GM12891 (cell line): ENCODE results near the gene KRTAP10-9.
"Not testable (repeated sequence)": the region's sequence is repeated elsewhere in the genome, so short reads cannot be mapped to it uniquely, and the experiment has no call there.

ENCODE experiments used
- DNase-seq: peaks from one replicate; pipeline ENCODE4 v3.0.0; 2011; ENCODE audit warnings: low spot score; ENCODE audit not compliant: insufficient read length
- FAIRE-seq: peaks from 2 replicates; lab custom pipeline; 2011; peaks lifted over from hg19 to GRCh38; lab: Jason Lieb, UNC
- PAX5 ChIP-seq: IDR thresholded peaks from 2 replicates; pipeline ENCODE4 v1.6.1; 2011; ENCODE audit warnings: low read length, moderate library complexity, mild to moderate bottlenecking; ENCODE audit not compliant: insufficient read depth, severe bottlenecking
- POLR2A ChIP-seq: IDR thresholded peaks from 2 replicates; pipeline ENCODE4 v1.6.1; 2011; ENCODE audit warnings: low read depth, low read length, control low read depth
- POLR2AphosphoS5 ChIP-seq: IDR thresholded peaks from 2 replicates; pipeline ENCODE4 v1.6.1; 2011; ENCODE audit warnings: low read depth, low read length, control low read depth
- POU2F2 ChIP-seq: IDR thresholded peaks from 2 replicates; pipeline ENCODE4 v1.6.1; 2011; ENCODE audit warnings: low read depth, mild to moderate bottlenecking, control low read depth, low read length, moderate library complexity
- SPI1 ChIP-seq: IDR thresholded peaks from 2 replicates; pipeline ENCODE4 v1.6.1; 2011; ENCODE audit warnings: low read depth, low read length, control low read depth
- TAF1 ChIP-seq: IDR thresholded peaks from 2 replicates; pipeline ENCODE4 v1.6.1; 2011; ENCODE audit warnings: low read depth, low read length, control low read depth

The KRTAP10-9 gene

DNA sequence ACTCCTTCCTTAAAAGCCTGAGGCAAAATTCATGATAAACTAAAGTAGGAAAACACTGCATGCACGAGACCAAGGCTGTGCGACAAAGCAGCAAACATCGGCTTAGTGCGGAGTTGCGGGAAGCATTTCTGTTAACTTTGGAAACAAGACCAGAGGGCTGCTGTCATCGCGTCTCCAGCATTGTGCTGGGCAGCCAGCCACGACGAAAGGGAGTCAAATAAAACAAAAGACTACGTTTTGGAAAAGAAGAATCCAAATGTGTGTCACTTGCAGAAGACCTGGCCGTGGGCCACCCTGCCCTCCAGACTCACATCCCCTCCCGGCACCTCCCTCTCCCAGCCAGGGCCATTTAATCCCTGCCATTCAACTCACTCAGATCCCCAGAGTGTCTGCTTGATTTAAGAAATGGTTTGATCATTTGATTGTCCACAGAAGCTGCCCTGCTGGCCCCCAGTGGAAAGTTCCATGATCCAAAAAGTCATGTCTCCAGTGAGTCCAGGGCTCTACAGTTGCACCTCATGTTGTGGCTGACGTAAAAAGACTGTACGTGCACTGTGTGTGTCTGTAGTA, 16.9 kb downstream of the KRTAP10-9 start:
- DNase-seq (no peak), FAIRE-seq (no peak)
- TF ChIP-seq POLR2AphosphoS5 (no peak), SPI1 (no peak), TAF1 (no peak), PAX5 (no peak), POU2F2 (no peak), POLR2A (no peak)

DNA sequence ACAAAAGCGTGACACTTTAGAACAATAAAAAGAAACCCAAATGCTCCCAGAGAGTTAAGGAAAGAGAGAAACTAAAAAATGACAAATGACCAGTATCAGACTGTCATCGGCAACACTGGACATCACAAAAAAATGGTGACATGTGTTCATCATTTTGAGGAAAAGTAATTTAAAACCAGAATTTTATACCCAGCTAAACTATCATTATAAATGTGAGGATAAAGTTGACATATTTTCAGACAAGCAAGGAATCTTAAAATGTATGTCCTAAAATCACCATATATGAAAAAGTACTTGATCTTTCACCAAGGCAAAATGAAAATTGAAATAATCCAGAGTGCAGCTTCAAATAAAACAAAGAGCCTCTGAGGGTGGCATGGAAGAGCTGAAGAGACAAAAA, 18.0 kb downstream of the KRTAP10-9 start:
- TF ChIP-seq POLR2AphosphoS5 (no peak), POLR2A (no peak), TAF1 (no peak), POU2F2 (no peak), SPI1 (no peak), PAX5 (no peak)
- FAIRE-seq, result no peak
- no peak for DNase-seq

DNA sequence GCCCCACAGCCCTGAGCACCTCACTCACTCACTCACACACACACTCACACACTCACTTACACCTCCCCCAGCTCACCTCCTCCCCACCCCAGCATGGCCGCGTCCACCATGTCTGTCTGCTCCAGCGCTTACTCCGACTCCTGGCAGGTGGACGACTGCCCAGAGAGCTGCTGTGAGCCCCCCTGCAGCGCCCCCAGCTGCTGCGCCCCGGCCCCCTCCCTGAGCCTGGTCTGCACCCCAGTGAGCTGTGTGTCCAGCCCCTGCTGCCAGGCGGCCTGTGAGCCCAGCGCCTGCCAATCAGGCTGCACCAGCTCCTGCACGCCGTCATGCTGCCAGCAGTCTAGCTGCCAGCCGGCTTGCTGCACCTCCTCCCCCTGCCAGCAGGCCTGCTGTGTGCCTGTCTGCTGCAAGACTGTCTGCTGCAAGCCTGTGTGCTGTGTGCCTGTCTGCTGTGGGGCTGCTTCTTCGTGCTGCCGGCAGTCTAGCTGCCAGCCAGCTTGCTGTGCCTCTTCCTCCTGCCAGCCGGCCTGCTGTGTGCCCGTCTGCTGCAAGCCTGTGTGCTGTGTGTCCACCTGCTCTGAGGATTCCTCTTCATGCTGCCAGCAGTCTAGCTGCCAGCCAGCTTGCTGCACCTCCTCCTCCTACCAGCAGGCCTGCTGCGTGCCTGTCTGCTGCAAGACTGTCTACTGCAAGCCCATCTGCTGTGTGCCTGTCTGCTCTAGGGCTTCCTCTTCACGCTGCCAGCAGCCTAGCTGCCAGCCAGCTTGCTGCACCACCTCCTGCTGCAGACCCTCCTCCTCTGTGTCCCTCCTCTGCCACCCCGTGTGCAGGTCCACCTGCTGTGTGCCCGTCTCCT, 19.7 kb downstream of the KRTAP10-9 start, which contains the start of gene KRTAP10-11:
TSS of gene KRTAP10-11 (plus strand) at position 49 of the 856 bp plus-strand sequence. CDS start at position 94, 45 bp downstream.
- DNase-seq, FAIRE-seq: not testable (repeated sequence)

DNA sequence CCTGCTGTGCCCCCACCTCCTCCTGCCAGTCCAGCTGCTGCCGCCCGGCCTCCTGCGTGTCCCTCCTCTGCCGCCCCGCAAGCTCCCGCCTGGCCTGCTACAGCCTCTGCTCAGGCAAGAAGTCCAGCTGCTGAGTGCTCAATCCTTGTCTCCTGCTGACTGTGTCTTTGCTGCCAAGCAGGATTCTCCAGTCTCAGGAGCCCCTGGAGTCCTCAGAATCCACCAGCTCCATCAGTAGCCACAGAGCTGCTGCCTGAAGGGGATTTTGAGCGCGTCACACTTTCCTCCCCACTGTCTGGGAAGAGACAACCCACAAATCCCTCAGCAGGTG, 20.3 kb downstream of the KRTAP10-9 start:
- FAIRE-seq (no peak), DNase-seq (no peak)
- TF ChIP-seq PAX5 (no peak), POLR2AphosphoS5 (no peak), POU2F2 (no peak), SPI1 (no peak), TAF1 (no peak), POLR2A (no peak)

DNA sequence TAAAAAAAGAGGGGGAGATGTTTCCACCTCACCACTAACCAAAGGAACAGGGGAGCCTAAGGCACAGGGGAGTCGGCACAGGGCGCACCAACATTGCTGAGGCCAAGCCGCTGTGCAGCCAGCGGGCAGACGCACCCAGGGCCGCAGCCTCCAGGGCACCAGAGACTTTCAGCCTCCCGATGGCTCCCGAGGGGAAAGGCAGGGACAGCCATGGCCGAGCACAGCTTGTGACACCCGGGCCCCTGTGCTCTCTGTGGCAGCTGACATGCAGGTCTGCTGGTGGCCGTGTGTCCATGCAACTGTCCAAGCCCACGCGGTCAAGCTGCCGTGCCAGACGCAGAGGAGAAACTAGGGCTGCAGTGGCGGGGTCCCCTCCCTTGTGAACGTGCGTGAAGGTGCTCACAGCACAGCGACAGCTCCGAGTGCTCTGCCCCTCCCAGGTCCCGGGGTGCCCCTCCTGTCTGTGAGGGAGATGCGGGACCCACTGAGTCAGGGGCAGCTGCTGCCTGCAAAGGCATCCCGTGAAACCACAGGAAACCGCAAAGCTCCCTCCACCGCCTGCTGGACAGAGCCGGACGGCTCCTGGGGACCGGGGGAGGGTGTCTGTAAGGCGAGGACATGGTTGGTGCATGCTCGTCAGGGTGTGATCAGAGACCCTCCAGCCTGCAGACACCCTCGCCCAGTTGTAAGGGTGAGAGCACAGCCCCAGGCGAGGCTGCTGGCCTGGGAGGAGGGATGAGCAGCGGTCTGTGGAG, 21.8 kb downstream of the KRTAP10-9 start:
- TF ChIP-seq TAF1, result no peak
- TF ChIP-seq SPI1, result no peak
- no peak for TF ChIP-seq PAX5
- FAIRE-seq (no peak), DNase-seq (no peak)

DNA sequence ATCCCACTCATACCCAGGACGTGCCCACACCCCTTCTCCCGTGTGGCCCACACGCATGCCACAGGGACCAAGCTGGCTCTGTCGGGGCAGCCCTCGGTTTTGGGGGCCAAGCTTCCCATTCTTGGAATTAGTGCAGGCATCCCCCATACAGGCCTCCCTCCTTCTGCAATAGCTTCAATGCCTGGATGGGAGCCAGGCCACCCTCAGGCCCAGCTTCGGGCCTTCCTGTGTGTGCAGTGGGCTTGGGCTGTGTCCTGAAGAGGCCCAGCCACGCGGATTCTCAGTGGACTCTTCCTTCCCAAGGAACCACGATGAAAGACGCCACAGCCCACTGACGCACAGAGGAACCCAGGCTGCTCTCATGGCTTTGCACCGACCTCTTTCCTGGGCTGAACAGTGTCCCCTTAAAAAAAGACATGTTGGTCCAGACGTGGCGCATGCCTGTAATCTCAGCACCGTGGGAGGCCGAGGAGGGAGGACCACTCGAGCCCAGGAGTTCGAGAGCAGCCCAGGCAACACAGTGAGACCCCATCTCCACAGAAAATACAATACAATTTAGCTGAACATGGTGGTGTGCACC, 22.7 kb downstream of the KRTAP10-9 start:
- FAIRE-seq (no peak), DNase-seq (no peak)
- TF ChIP-seq POLR2A, result no peak
- TF ChIP-seq PAX5, result no peak
- no peak for TF ChIP-seq TAF1
- no peak for TF ChIP-seq POLR2AphosphoS5
- TF ChIP-seq SPI1, result no peak
- no peak for TF ChIP-seq POU2F2

DNA sequence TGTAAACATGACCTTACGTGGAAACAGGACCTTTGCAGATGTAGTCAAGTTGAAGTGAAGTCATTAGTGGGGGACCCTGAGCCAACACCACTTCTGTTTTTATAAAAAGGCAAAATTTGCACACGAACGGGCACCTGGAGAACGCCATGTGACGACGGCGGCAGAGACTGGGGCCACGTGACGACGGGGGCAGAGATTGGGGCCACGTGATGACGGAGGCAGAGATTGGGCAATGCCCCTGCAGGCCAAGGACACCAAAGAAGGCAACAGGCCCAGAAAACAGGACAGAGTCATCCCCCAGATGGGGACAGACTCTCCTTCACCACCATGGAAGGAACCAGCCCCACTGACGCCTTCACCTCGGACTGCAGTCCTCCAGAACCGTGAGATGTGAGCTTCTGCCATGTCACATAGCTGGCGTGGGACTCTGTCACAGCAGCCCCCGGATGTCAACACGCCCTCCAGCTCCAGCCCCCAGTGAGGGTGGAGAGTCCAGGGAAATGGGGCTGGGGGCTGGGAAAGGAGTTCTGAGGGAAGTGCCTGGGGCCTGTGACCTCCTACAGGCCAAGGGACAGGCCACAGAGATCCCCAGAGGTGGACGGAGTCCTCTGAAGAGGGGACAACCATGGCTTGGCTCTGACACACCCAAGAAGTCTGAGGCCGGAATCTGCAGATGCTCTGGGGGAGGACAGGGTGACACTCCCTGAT, 23.5 kb downstream of the KRTAP10-9 start:
- DNase-seq (no peak), FAIRE-seq (no peak)
- TF ChIP-seq POLR2A, result no peak
- TF ChIP-seq SPI1, result no peak
- TF ChIP-seq POLR2AphosphoS5, result no peak
- no peak for TF ChIP-seq PAX5
- TF ChIP-seq POU2F2, result no peak
- no peak for TF ChIP-seq TAF1

DNA sequence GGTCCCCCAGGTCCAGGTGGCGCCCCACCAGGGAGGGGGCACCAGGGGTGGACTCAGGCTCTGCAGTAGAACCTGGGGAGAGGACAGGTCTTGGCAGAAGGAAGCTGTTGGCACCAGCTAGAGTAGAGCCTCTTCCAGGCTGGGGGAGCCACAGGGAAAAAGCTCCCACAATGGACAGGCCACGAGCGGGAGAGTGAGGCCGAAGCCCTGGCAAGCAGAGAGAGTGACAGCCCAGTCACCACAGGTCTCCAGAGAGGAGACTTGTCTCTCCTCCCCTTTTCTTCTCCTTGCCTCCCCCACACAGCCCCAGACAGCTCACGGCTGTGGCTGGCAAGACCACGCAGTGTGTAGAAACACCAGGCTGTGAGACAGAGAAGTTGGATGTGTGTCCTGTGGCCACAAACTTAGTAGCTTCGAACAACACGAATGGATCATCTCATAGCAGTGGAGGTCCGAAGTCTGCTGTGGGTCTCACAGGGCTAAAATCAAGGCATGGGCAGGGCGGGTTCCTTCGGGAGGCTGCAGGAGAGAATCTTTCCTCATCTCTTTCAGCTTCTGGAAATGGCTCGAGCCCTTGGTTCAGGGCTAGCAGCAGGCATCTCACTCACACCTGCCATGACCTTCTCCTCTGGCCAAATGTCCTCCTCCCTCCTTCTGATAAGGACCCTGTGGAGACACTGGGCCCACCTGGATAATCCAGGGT, 24.2 kb downstream of the KRTAP10-9 start:
- TF ChIP-seq TAF1 (no peak), PAX5 (no peak), SPI1 (no peak), POLR2AphosphoS5 (no peak), POU2F2 (no peak), POLR2A (no peak)
- DNase-seq, result no peak
- FAIRE-seq, result no peak

DNA sequence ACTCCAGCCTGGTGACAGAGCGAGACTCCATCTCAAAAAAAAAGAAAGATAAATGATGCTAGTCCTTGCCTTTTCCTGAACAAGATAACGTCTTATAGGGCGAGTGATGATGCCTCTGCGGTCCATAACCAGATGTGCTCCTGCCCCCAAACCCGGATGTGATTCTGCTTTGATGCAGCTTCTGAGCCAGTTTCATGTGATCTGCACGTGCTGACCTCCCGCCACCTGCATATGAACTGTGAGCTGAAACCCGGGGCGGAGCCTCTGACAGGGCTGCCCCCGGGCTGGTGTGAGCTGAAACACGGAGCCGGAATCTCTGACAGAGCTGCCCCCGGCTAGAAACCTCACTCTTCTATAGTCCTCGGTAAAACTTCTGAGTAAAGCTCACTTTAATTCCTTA, 26.2 kb downstream of the KRTAP10-9 start:
- FAIRE-seq (no peak), DNase-seq (no peak)
- TF ChIP-seq SPI1 (no peak), POU2F2 (no peak), POLR2A (no peak), POLR2AphosphoS5 (no peak), PAX5 (no peak), TAF1 (no peak)
